HFF-Myc (cell line): ENCODE measurements around the gene TECTB.
A peak's percentile ranks its signal among the peaks of the same experiment; 100 is the strongest.

Experiments
- DNase-seq: peaks from one replicate; pipeline ENCODE4 v3.0.0-alpha.2; 2011; ENCODE audit warnings: low read depth; ENCODE audit errors: extremely low read depth
- H3K4me3 ChIP-seq: replicated peaks from 2 replicates; pipeline ENCODE4 v1.5.1; 2011; ENCODE audit warnings: low read depth, mild to moderate bottlenecking, control low read depth, low read length
- CTCF ChIP-seq: IDR thresholded peaks from 2 replicates; pipeline ENCODE4 v1.5.1; 2012; ENCODE audit warnings: mild to moderate bottlenecking, low read depth, low read length, control low read depth; ENCODE audit errors: missing control alignments

Gene TECTB

GRCh38 chr10:112313234-112313633 is 30.0 kb downstream of the TECTB start:
- TF ChIP-seq CTCF: no peak
- no peak overlapping the region for H3K4me3 ChIP-seq
- no peak for DNase-seq

- no peak for TF ChIP-seq CTCF
- H3K4me3 ChIP-seq: no peak overlapping the region
- DNase-seq: no peak
Observed at GRCh38 chr10:112313911-112314310, 30.7 kb downstream of the TECTB start.

GRCh38 chr10:112314822-112315474 is 31.7 kb downstream of the TECTB start:
- peak; percentile 33 for DNase-seq
- TF ChIP-seq CTCF: peak; percentile 90
- H3K4me3 ChIP-seq: no peak overlapping the region

GRCh38 chr10:112327678-112328077 is 44.5 kb downstream of the TECTB start:
- no peak for DNase-seq
- TF ChIP-seq CTCF: no peak
- no peak overlapping the region for H3K4me3 ChIP-seq

GRCh38 chr10:112330162-112330561 is 47.0 kb downstream of the TECTB start:
- H3K4me3 ChIP-seq: no peak overlapping the region
- DNase-seq: no peak
- no peak for TF ChIP-seq CTCF

- H3K4me3 ChIP-seq: no peak overlapping the region
- no peak for DNase-seq
- TF ChIP-seq CTCF: no peak
Observed at GRCh38 chr10:112330607-112331160, 47.5 kb downstream of the TECTB start.

- TF ChIP-seq CTCF: no peak
- DNase-seq: no peak
Observed at GRCh38 chr10:112332022-112332421, 48.8 kb downstream of the TECTB start.

More at GRCh38 chr10:112332022-112332421, 48.8 kb downstream of the TECTB start:
- no peak overlapping the region for H3K4me3 ChIP-seq
